Measurements from ENCODE around the gene CDS2. TPM values are rescaled to one million over a fixed set of nuclear protein-coding genes. Genes with fewer than 3 reads are reported as not detected.

CDS2 gene
- total RNA-seq, 1 donor from 2014 or later = 36.9 TPM

DNA sequence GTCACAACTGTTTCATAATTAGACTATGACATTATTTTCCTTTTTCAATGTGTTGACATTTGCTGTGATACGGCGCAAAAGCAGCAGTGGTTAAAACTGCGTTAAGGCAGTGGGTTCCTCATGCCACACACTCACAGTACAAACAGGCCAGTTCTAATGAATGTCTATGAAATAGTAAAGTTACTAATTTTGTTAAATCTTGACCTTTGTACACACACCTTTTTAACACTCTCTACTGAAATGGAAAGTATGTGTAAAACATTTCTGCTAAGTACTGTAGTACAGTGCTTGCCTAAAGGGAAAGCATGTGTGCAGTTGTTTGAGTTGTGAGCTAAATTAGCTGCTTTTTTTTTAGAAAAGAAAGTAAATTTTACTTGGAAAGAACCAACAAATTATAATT, 60.3 kb downstream of the CDS2 start:
- Histone ChIP-seq H3K36me3 (ENCODE audit: control insufficient read depth, insufficient read depth, low read length) (peaks cover 3% of the 10 kb centered on the region), H3K4me3 (ENCODE audit: low read depth, low read length) (no peak overlapping the region), H3K27me3 (ENCODE audit: control insufficient read depth, insufficient read depth, low read length) (no peaks in the 10 kb centered on the region)
- TF ChIP-seq, protein P1, sequence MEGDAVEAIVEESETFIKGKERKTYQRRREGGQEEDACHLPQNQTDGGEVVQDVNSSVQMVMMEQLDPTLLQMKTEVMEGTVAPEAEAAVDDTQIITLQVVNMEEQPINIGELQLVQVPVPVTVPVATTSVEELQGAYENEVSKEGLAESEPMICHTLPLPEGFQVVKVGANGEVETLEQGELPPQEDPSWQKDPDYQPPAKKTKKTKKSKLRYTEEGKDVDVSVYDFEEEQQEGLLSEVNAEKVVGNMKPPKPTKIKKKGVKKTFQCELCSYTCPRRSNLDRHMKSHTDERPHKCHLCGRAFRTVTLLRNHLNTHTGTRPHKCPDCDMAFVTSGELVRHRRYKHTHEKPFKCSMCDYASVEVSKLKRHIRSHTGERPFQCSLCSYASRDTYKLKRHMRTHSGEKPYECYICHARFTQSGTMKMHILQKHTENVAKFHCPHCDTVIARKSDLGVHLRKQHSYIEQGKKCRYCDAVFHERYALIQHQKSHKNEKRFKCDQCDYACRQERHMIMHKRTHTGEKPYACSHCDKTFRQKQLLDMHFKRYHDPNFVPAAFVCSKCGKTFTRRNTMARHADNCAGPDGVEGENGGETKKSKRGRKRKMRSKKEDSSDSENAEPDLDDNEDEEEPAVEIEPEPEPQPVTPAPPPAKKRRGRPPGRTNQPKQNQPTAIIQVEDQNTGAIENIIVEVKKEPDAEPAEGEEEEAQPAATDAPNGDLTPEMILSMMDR (IDR thresholded peaks at IDR 0.05; ENCODE audit: insufficient read depth, low read length, poor library complexity, severe bottlenecking) = no peak
- DNase-seq (ENCODE audit: low read depth) = no peak

DNA sequence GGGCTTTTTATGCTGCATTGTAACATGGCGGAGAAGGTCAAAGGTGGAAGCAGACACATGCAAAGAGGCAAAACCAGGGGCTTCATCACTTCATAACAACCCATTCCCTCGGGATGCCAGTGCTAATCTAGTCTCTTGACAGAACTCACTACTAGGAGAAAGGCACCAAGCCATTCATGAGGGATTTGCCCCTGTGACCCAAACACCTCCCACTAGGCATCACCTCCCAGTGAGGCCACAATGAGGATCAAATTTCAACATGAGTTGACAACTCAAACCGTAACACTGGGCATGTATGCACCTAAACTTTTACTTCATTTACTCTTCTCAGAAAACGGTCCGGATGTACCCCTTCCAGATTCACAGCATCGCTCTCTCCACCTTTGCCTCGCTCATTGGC, 61.9 kb downstream of the CDS2 start:
- TF ChIP-seq, protein P1 (IDR thresholded peaks at IDR 0.05; ENCODE audit: insufficient read depth, low read length, poor library complexity, severe bottlenecking) = no peak
- H3K36me3 ChIP-seq (ENCODE audit: control insufficient read depth, insufficient read depth, low read length) = peaks cover 2% of the 10 kb centered on the region
- no peaks in the 10 kb centered on the region for H3K27me3 ChIP-seq (ENCODE audit: control insufficient read depth, insufficient read depth, low read length)
- H3K4me3 ChIP-seq (ENCODE audit: low read depth, low read length) = no peak overlapping the region
- no peak for DNase-seq (ENCODE audit: low read depth)

DNA sequence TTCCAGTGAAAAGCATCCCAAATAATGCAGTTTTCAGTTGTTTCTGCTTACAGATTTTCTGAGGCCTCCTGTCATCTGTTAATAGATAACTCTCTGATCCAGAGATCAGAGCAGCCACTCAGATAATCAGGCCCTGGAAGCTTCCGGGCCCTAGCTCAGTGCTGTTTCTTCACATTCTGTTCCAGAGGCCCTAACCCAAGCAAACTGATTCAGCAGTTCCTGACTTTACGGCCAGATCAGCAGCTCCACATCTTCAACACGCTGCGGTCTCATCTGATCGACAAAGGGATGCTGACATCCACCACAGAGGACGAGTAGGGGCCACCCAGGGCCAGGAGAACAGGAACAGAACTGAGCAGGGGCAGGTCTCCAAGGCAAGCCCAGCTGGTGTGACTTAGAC, 63.1 kb downstream of the CDS2 start:
- TF ChIP-seq, protein P1 (IDR thresholded peaks at IDR 0.05; ENCODE audit: insufficient read depth, low read length, poor library complexity, severe bottlenecking) = no peak
- Histone ChIP-seq H3K4me3 (ENCODE audit: low read depth, low read length) (no peak overlapping the region), H3K27me3 (ENCODE audit: control insufficient read depth, insufficient read depth, low read length) (no peaks in the 10 kb centered on the region), H3K36me3 (ENCODE audit: control insufficient read depth, insufficient read depth, low read length) (peaks cover 2% of the 10 kb centered on the region)
- DNase-seq (ENCODE audit: low read depth) = no peak

DNA sequence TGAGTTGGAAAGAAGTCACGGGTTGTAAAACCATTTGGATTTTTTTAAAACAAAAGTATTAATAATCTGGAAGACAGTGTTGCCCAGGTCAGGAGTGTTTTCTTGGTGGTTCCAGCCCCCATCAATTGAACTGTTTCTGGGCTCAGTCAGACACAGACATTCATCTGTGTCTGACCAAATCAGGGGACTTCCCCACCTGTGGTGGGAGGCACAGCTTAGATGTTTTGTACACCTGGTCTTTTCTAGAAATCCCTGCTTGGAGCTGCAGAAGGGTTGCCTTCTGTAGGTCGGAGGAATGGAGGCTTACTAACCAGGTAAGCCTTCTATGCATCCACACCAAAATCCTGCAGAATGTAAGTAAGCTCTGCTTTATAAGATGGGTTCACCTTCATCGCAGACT, 63.6 kb downstream of the CDS2 start:
- Histone ChIP-seq H3K36me3 (ENCODE audit: control insufficient read depth, insufficient read depth, low read length) (peaks cover 2% of the 10 kb centered on the region), H3K27me3 (ENCODE audit: control insufficient read depth, insufficient read depth, low read length) (no peaks in the 10 kb centered on the region), H3K4me3 (ENCODE audit: low read depth, low read length) (no peak overlapping the region)
- TF ChIP-seq, protein P1 (IDR thresholded peaks at IDR 0.05; ENCODE audit: insufficient read depth, low read length, poor library complexity, severe bottlenecking) = no peak
- no peak for DNase-seq (ENCODE audit: low read depth)

DNA sequence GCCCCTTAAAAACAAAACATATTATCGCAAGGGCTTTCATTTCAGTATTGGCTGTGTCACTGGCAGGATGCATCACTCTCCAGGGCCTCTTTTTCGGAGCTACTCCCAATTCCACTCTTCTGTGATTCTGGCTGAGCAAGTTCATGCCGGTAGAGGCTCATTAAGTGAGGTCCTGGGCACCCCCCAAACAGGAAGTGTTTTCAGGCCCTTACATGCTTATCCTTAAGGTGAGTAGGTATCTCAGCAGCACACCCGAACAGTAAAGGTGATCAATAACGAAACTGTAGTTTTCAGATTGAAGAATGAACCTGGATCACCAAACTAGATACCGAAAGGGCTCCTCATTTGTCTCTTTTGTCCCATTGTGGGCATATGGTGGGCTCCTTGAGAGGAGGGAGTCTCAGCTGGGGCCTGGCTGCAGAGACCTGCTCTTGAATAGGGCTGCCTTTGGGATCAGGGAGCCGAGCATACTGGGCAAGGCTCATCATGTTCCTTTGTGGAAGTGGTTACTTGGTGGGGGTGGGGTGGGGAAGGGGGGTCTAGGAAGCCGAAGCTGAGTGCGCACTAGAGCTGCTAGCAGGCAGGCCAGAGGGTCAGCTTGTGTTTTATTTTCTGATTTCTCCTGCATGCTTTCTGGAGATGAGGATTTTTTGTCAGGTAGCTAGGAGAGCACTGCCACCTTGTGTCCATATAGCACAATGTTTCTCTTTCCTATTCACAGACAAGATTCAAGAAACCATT, 65.2 kb downstream of the CDS2 start:
- H3K27me3 ChIP-seq (ENCODE audit: control insufficient read depth, insufficient read depth, low read length) = no peaks in the 10 kb centered on the region
- no peak overlapping the region for H3K4me3 ChIP-seq (ENCODE audit: low read depth, low read length)
- TF ChIP-seq, protein P1 (IDR thresholded peaks at IDR 0.05; ENCODE audit: insufficient read depth, low read length, poor library complexity, severe bottlenecking) = peak; percentile 72
- no peak for DNase-seq (ENCODE audit: low read depth)
- H3K36me3 ChIP-seq (ENCODE audit: control insufficient read depth, insufficient read depth, low read length) = no peaks in the 10 kb centered on the region
